PC-9 (cell line): ENCODE data around the gene A4GNT. TPM values are rescaled to one million over a fixed set of nuclear protein-coding genes. Genes with fewer than 3 reads are reported as not detected.

Experiments used
- BruUV-seq: library from RNA; stranded (reverse); fragments of 400-500 nt; replicated peaks from 2 replicates; lab custom pipeline; 2021; lab: Mats Ljungman, UMichigan
- CTCF ChIA-PET: fragments of 300-600 bp; sonication (Branson Sonifier 250); formaldehyde crosslinking; loops from one replicate; lab custom pipeline; 2022; ENCODE audit warnings: antibody characterized with exemption; lab: Charles Lee
- POLR2A ChIA-PET: fragments of 300-600 bp; sonication (Branson Sonifier 250); formaldehyde crosslinking; loops from one replicate; lab custom pipeline; 2022; ENCODE audit warnings: antibody characterized with exemption; ENCODE audit not compliant: unreplicated experiment; lab: Charles Lee
- DNase-seq, 2 experiments: peaks; one replicate each; pipeline versions ENCODE4 v3.0.0 to v3.0.0-alpha.2; 2015 to 2022; ENCODE audit warnings: mixed read lengths in 1 of 2
- H2AFZ ChIP-seq: fragments of 200-600 bp; sonication (generic); 2 replicates; pipeline ENCODE4 v1.8.1; 2017; ENCODE audit warnings: antibody characterized with exemption
- H3F3A ChIP-seq: fragments of 200-600 bp; sonication (generic); 2 replicates; pipeline ENCODE4 v1.8.1; 2017; ENCODE audit warnings: antibody characterized with exemption, mild to moderate bottlenecking, low read depth; ENCODE audit not compliant: insufficient read depth
- H3K27ac ChIP-seq: fragments of 200-600 bp; sonication (generic); 2 replicates; pipeline ENCODE4 v1.6.1; 2016; ENCODE audit warnings: mixed run types
- H3K27me3 ChIP-seq: fragments of 200-600 bp; sonication (generic); 2 replicates; pipeline ENCODE4 v1.6.1; 2016; ENCODE audit warnings: low read depth, mixed run types; ENCODE audit not compliant: insufficient read depth
- H3K36me3 ChIP-seq: fragments of 200-600 bp; sonication (generic); 2 replicates; pipeline ENCODE4 v1.6.1; 2016; ENCODE audit warnings: low read depth, mixed run types
- H3K4me1 ChIP-seq: fragments of 200-600 bp; sonication (generic); replicated peaks from 2 replicates; pipeline ENCODE4 v1.6.1; 2016; ENCODE audit warnings: mixed run types; ENCODE audit not compliant: insufficient read depth
- H3K4me2 ChIP-seq: fragments of 200-600 bp; sonication (generic); 2 replicates; pipeline ENCODE4 v1.6.1; 2017; ENCODE audit warnings: mixed run types
- H3K4me3 ChIP-seq: fragments of 200-600 bp; sonication (generic); 2 replicates; pipeline ENCODE4 v1.6.1; 2016; ENCODE audit warnings: mixed run types
- H3K79me2 ChIP-seq: fragments of 200-600 bp; sonication (generic); 2 replicates; pipeline ENCODE4 v1.6.1; 2017; ENCODE audit warnings: low read depth, mixed run types
- H3K9me2 ChIP-seq: fragments of 200-600 bp; sonication (generic); 2 replicates; pipeline ENCODE4 v1.8.1; 2017; ENCODE audit warnings: mild to moderate bottlenecking; ENCODE audit not compliant: insufficient read depth
- H3K9me3 ChIP-seq: fragments of 200-600 bp; sonication (generic); 2 replicates; pipeline ENCODE4 v1.8.1; 2016; ENCODE audit warnings: low read depth; ENCODE audit not compliant: insufficient read depth
- H4K20me1 ChIP-seq: fragments of 200-600 bp; sonication (generic); 2 replicates; pipeline ENCODE4 v1.8.1; 2017; ENCODE audit not compliant: insufficient read depth
- EZH2 ChIP-seq: fragments of 200-600 bp; sonication (generic); IDR thresholded peaks from 2 replicates; pipeline ENCODE4 v1.8.0; 2017; ENCODE audit warnings: antibody characterized with exemption, low read depth
- intact Hi-C: fragments of 100-400 bp; cut with micrococcal nuclease; formaldehyde crosslinking; loops from one replicate; pipeline ENCODE4 v1.10.0; 2022; ENCODE audit not compliant: unreplicated experiment
- total RNA-seq: library from RNA; stranded (reverse); gene quantifications from 2 replicates; pipeline ENCODE4 v1.2.3, GENCODE V29; 2021
- TF ChIP-seq, protein P1 (sequence below): fragments of 200-600 bp; sonication (generic); conservative IDR thresholded peaks from 2 replicates; pipeline ENCODE4 v1.6.1; 2017; ENCODE audit warnings: mixed run types, antibody characterized with exemption, mild to moderate bottlenecking, moderate library complexity

The A4GNT gene
- total RNA-seq, 1 experiment from 2014 or later, result not detected

DNA sequence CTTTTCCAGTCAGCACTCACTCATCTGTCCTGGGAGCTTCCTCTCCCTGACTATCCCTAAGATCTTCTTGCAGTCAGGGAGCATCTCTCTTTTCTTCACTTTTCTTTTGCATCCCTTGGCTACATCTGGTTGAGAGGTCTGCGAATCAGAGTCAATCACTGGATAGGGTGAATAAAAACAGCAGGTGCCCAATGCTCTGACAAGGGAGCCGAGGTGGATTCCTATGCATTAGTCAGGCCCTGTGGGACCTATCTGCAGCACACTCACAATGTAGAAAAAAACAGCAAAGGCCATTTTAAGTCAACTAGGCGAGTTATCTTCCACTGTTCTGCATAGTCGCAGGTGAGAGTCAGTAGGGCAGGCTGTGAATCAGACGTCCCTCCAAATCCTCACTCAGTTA, 52.3 kb downstream of the A4GNT start:
- ChIA-PET CTCF (no interaction called here), POLR2A (no interaction called here)
- no peak overlapping the region for H3K4me2 ChIP-seq
- no peaks in the 10 kb centered on the region for H3K36me3 ChIP-seq
- no peaks in the 10 kb centered on the region for H3K9me3 ChIP-seq
- no peak for DNase-seq
- H3K4me1 ChIP-seq, result peaks cover 54% of the 10 kb centered on the region
- no peaks in the 10 kb centered on the region for H3K79me2 ChIP-seq
- H3K27ac ChIP-seq, result no peak overlapping the region
- no peaks in the 10 kb centered on the region for H3K9me2 ChIP-seq
- peaks cover 49% of the 10 kb centered on the region for H3F3A ChIP-seq
- no peak overlapping the region for H2AFZ ChIP-seq
- no peak overlapping the region for H3K4me3 ChIP-seq
- TF ChIP-seq, protein P1, sequence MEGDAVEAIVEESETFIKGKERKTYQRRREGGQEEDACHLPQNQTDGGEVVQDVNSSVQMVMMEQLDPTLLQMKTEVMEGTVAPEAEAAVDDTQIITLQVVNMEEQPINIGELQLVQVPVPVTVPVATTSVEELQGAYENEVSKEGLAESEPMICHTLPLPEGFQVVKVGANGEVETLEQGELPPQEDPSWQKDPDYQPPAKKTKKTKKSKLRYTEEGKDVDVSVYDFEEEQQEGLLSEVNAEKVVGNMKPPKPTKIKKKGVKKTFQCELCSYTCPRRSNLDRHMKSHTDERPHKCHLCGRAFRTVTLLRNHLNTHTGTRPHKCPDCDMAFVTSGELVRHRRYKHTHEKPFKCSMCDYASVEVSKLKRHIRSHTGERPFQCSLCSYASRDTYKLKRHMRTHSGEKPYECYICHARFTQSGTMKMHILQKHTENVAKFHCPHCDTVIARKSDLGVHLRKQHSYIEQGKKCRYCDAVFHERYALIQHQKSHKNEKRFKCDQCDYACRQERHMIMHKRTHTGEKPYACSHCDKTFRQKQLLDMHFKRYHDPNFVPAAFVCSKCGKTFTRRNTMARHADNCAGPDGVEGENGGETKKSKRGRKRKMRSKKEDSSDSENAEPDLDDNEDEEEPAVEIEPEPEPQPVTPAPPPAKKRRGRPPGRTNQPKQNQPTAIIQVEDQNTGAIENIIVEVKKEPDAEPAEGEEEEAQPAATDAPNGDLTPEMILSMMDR, result no peak
- TF ChIP-seq EZH2, result no peak
- intact Hi-C loops, result loop anchor here (2.0 kb wide), 1 partner anchor 35 kb away; the partner anchor contains the start of gene DZIP1L
- no peaks in the 10 kb centered on the region for H3K27me3 ChIP-seq
- no peaks in the 10 kb centered on the region for H4K20me1 ChIP-seq
- no TSS peak for BruUV-seq

DNA sequence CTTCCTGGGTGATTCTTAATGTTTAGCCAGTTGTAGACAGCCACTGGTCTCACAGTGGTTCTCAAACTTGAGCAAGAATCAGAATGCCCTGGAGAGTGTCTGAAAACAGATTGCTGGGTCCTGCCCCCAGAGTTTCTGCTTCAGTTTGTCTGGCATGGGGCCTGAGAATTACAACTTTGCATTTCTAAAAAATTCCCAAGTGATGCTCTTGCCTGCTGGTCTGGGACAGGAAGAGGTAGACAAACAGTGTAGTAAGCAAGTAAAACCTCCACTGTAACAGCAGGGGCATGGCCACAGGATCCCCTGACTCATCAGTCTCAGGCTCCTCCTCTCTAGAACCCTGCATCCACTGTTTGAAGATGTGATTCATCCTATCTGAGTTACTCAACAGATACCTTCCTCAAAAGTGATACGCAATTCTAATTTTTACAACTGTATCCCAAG, 53.3 kb downstream of the A4GNT start:
- Histone ChIP-seq H3K4me1 (peaks cover 54% of the 10 kb centered on the region), H4K20me1 (no peaks in the 10 kb centered on the region), H3K36me3 (no peaks in the 10 kb centered on the region), H3K27ac (peak overlapping the region; percentile 89), H3K9me2 (no peaks in the 10 kb centered on the region), H3K27me3 (no peaks in the 10 kb centered on the region), H3K79me2 (no peaks in the 10 kb centered on the region), H3K9me3 (no peaks in the 10 kb centered on the region), H3F3A (peaks cover 49% of the 10 kb centered on the region), H3K4me3 (no peak overlapping the region), H2AFZ (no peak overlapping the region), H3K4me2 (peak overlapping the region; percentile 44)
- peak in 1 of 2 experiments; percentile 89 for DNase-seq
- BruUV-seq, result no TSS peak
- intact Hi-C loops, result loop anchor here (2.0 kb wide), 1 partner anchor 36 kb away; the partner anchor contains the start of gene DZIP1L
- POLR2A ChIA-PET, result no interaction called here
- CTCF ChIA-PET, result no interaction called here
- no peak for TF ChIP-seq EZH2
- TF ChIP-seq, protein P1, result no peak

DNA sequence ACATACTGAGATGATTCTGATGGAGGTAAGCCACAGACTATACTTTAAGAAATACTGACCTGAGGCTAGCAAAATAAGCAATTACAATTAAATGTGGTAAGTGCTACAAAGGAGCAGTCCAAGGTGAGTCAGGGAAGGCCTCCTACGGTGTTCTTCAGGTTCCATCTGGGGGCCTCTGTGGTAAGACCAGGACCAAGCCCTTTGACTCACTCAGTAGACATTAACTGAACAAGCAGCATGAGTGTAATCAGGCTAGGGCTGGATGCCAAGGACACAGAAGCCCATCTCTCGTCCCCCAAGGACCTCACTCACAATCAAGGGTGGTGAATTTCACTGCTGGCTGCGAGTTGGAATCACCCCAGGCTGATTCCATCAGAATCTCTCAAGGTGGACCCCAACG, 54.1 kb downstream of the A4GNT start:
- TF ChIP-seq, protein P1, result no peak
- no peak for TF ChIP-seq EZH2
- Histone ChIP-seq H3K9me2 (no peaks in the 10 kb centered on the region), H3K4me3 (no peak overlapping the region), H3K4me1 (peaks cover 50% of the 10 kb centered on the region), H2AFZ (no peak overlapping the region), H3K4me2 (peak overlapping the region; percentile 44), H4K20me1 (no peaks in the 10 kb centered on the region), H3K27me3 (no peaks in the 10 kb centered on the region), H3K9me3 (no peaks in the 10 kb centered on the region), H3K27ac (peak overlapping the region; percentile 89), H3F3A (peaks cover 49% of the 10 kb centered on the region), H3K79me2 (no peaks in the 10 kb centered on the region), H3K36me3 (no peaks in the 10 kb centered on the region)
- peak; percentile 14 to 89 for DNase-seq
- ChIA-PET CTCF (no interaction called here), POLR2A (no interaction called here)
- intact Hi-C loops, result loop anchor here (2.0 kb wide), 1 partner anchor 37 kb away; the partner anchor contains the start of gene DZIP1L
- no TSS peak for BruUV-seq

Other genes starting within 250 kb of the A4GNT start
- gene CLDN18, start 122.2 kb downstream of the A4GNT start, total RNA-seq, result not detected in 2 replicates
- 2.3 and 6.1 TPM in 2 replicates for gene DZIP1L, start 16.8 kb downstream of the A4GNT start, total RNA-seq
- 17.4 and 18.4 TPM in 2 replicates for gene DBR1, start 42.5 kb upstream of the A4GNT start, total RNA-seq
- 32.2 and 32.4 TPM in 2 replicates for gene ARMC8, start 54.9 kb upstream of the A4GNT start, total RNA-seq
- gene NME9, start 197.5 kb upstream of the A4GNT start, total RNA-seq, result 1.3 TPM in 1 of 2 replicates, not detected in the other
- gene MRAS, start 216.2 kb upstream of the A4GNT start, total RNA-seq, result 2.4 TPM in 2 replicates